ENCODE data around the gene SLC25A21. TPM values are rescaled to one million over a fixed set of nuclear protein-coding genes. Genes with fewer than 3 reads are reported as not detected.
"Not testable (repeated sequence)": the region's sequence is repeated elsewhere in the genome, so short reads cannot be mapped to it uniquely, and the experiment has no call there.

Gene SLC25A21
- total and polyA plus RNA-seq, 9 donors: 0.57 to 1.6 (median 1.1) TPM; not detected in 1

DNA sequence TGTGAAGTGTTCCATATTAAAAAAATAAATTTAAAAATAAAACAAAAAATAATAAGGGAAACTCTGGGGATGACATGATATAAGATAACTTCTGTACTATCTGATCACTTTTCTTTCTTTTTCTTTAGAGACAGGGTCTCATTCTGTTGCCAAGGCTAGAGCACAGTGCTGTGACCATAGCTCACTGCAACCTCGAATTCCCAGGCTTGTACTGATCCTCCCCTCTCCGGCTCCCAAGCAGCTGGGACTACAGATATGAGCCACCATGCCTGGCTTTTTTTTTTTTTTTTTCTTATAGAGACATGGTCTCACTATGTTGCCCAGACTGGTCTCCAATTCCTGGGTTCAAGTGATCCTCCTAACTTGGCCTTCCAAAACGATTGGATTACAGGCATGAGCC, 14.9 kb upstream of the SLC25A21 start:
- Histone ChIP-seq H3K27me3 (no peaks in the 10 kb centered on the region), H3K9me3 (no peaks in the 10 kb centered on the region), H3K36me3 (no peaks in the 10 kb centered on the region), H3K27ac (no peak overlapping the region), H3K4me1 (ENCODE audit: insufficient read depth) (no peaks in the 10 kb centered on the region), H3K4me3 (no peak overlapping the region)
- 44 to 65% (median 54%) methylated on average over 3 of the region's 3 CpGs for WGBS, 3 donors
- intact Hi-C loops (cut with DNase I): no loop called here
- no peak for DNase-seq
- TF ChIP-seq, protein P1, sequence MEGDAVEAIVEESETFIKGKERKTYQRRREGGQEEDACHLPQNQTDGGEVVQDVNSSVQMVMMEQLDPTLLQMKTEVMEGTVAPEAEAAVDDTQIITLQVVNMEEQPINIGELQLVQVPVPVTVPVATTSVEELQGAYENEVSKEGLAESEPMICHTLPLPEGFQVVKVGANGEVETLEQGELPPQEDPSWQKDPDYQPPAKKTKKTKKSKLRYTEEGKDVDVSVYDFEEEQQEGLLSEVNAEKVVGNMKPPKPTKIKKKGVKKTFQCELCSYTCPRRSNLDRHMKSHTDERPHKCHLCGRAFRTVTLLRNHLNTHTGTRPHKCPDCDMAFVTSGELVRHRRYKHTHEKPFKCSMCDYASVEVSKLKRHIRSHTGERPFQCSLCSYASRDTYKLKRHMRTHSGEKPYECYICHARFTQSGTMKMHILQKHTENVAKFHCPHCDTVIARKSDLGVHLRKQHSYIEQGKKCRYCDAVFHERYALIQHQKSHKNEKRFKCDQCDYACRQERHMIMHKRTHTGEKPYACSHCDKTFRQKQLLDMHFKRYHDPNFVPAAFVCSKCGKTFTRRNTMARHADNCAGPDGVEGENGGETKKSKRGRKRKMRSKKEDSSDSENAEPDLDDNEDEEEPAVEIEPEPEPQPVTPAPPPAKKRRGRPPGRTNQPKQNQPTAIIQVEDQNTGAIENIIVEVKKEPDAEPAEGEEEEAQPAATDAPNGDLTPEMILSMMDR (IDR thresholded peaks at IDR 0.05): no peak
- TF ChIP-seq POLR2A (IDR thresholded peaks at IDR 0.05) (no peak), EP300 (IDR thresholded peaks at IDR 0.05) (no peak)

DNA sequence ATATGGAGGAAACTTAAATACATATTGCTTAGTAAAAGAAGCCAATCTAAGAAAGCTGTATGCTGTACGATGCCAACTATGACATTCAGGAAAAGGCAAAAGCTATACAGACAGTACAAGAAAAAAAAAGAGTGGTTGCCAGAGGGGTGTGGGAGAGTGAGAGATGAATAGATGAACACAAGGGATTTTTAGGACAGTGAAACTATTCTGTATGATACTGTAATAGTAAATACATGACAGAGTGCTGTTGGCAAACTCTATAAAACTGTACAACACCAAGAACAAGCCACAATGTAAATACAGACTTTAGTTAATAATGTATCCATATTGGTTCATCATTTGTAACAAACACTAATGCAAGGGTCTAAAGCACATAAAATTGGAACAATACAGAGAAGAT, 14.5 kb upstream of the SLC25A21 start:
- 83 to 96% (median 86%) methylated on average over 1 of the region's 1 CpG for WGBS, 3 donors
- TF ChIP-seq POLR2A (IDR thresholded peaks at IDR 0.05) (no peak), EP300 (IDR thresholded peaks at IDR 0.05) (no peak)
- TF ChIP-seq, protein P1 (IDR thresholded peaks at IDR 0.05): no peak
- no peak for DNase-seq
- H3K36me3 ChIP-seq: no peaks in the 10 kb centered on the region
- no peaks in the 10 kb centered on the region for H3K4me1 ChIP-seq (ENCODE audit: insufficient read depth)
- no peaks in the 10 kb centered on the region for H3K27me3 ChIP-seq
- H3K27ac ChIP-seq: no peak overlapping the region
- intact Hi-C loops (cut with DNase I): no loop called here
- H3K9me3 ChIP-seq: no peaks in the 10 kb centered on the region
- H3K4me3 ChIP-seq: no peak overlapping the region

DNA sequence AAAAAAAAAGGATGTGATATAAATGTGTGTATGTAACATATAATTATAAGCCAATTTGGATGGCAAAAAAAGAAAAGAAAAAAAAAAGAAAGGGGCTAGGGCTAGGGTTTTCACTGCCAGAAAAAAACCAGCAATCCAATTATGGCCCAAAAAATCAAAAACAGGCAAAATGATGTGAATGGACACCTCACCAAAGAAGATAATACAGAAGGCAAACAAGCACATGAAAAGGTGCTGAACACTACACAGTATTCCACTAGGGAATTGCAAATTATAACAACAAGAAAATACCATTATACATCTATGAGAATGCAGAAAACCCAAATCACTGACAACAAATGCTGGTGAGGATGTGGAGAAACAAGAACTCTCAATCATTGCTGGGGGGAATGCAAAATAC, 13.3 kb upstream of the SLC25A21 start:
- Histone ChIP-seq H3K9me3 (no peaks in the 10 kb centered on the region), H3K27ac (no peak overlapping the region), H3K27me3 (no peaks in the 10 kb centered on the region), H3K4me1 (ENCODE audit: insufficient read depth) (no peaks in the 10 kb centered on the region), H3K36me3 (no peaks in the 10 kb centered on the region), H3K4me3 (no peak overlapping the region)
- TF ChIP-seq POLR2A (IDR thresholded peaks at IDR 0.05): no peak
- TF ChIP-seq, protein P1 (IDR thresholded peaks at IDR 0.05): no peak
- no peak for TF ChIP-seq EP300 (IDR thresholded peaks at IDR 0.05)
- intact Hi-C loops (cut with DNase I): no loop called here
- DNase-seq: no peak

DNA sequence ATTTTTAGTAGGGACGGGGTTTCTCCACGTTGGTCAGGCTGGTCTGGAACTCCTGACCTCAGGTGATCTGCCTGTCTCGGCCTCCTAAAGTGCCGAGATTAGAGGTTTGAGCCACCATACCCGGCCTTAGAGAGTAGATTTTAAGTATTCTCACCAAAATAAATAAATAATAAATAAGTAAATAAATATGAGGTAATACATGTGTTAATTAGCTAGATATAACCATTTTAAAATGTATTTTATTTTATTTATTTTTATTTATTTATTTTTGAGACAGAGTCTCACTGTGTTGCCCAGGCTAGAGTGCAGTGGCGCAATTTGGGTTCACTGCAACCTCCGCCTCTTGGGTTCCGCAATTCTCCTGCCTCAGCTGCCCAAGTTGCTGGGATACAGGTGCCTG, 12.1 kb upstream of the SLC25A21 start:
- H3K9me3 ChIP-seq; H3K36me3 ChIP-seq; H3K4me1 ChIP-seq (ENCODE audit: insufficient read depth); intact Hi-C loops (cut with DNase I); H3K27ac ChIP-seq; H3K4me3 ChIP-seq; DNase-seq; H3K27me3 ChIP-seq: not testable (repeated sequence)
- 83 to 88% (median 86%) methylated on average over 8 of the region's 8 CpGs for WGBS, 3 donors

DNA sequence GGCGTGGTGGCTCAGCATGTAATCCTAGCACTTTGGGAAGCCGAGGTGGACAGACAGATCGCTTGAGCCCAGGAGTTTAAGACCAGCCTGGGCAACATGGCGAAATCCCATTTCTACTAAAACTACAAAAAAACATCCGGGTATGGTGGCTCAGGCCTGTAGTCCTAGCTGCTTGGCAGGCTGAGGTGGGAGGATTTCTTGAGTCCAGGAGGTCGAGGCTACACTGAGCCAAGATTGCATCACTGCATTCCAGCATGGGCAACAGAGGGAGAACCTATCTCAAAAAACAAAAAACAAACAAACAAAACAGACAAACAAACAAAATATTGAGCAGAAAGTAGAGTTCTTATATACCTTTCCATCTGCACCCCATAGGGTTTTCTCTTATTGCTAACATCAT, 9.0 kb upstream of the SLC25A21 start:
- intact Hi-C loops (cut with DNase I): no loop called here

DNA sequence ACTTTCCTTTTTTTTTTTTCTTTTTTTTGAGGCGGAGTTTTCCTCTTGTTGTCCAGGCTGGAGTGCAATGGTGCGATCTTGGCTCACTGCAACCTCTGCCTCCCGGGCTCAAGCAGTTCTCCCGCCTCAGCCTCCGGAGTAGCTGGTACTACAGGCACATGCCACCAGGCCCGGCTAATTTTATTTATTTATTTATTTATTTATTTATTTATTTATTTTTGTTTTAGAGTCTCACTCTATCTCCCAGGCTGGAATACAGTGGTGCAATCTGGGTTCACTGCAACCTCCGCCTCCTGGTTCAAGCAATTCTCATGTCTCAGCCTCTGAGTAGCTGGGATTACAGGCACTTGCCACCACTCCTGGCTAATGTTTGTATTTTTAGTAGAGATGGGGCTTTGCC, 8.5 kb upstream of the SLC25A21 start:
- DNase-seq; intact Hi-C loops (cut with DNase I); H3K9me3 ChIP-seq; H3K4me3 ChIP-seq; H3K27me3 ChIP-seq; H3K27ac ChIP-seq; H3K36me3 ChIP-seq; H3K4me1 ChIP-seq (ENCODE audit: insufficient read depth): not testable (repeated sequence)
- WGBS, 3 donors: 92 to 96% (median 95%) methylated on average over 7 of the region's 7 CpGs

More for the DNA sequence above, 9.0 kb upstream of the SLC25A21 start:
- Histone ChIP-seq H3K36me3 (no peaks in the 10 kb centered on the region), H3K4me3 (no peak overlapping the region), H3K4me1 (ENCODE audit: insufficient read depth) (no peaks in the 10 kb centered on the region), H3K27ac (no peak overlapping the region), H3K9me3 (no peaks in the 10 kb centered on the region), H3K27me3 (no peaks in the 10 kb centered on the region)
- TF ChIP-seq POLR2A (IDR thresholded peaks at IDR 0.05) (no peak), EP300 (IDR thresholded peaks at IDR 0.05) (no peak)
- TF ChIP-seq, protein P1 (IDR thresholded peaks at IDR 0.05): no peak
- DNase-seq: no peak
- WGBS, 3 donors: 73 to 84% (median 83%) methylated on average over 6 of the region's 6 CpGs

Measured in ovary (tissue), 9 donors.